H9 (cell line): ENCODE measurements around the gene OR5K4. TPM values are rescaled to one million over a fixed set of nuclear protein-coding genes. Genes with fewer than 3 reads are reported as not detected.
A peak's percentile ranks its signal among the peaks of the same experiment; 100 is the strongest.

Source experiments
- DNase-seq: peaks from one replicate; pipeline ENCODE4 v3.0.0-alpha.2; 2017
- H2AFZ ChIP-seq: one replicate; pipeline ENCODE4 v1.6.1; 2013; ENCODE audit warnings: mild to moderate bottlenecking, low read length, control low read depth, moderate library complexity
- H2AK5ac ChIP-seq: 2 replicates; pipeline ENCODE4 v1.6.1; 2013; ENCODE audit warnings: low read length, control low read depth, mixed read lengths; ENCODE audit not compliant: insufficient read length
- H2BK120ac ChIP-seq: one replicate; pipeline ENCODE4 v1.6.1; 2013; ENCODE audit warnings: low read depth, mild to moderate bottlenecking, low read length, control low read depth, inconsistent platforms; ENCODE audit not compliant: poor library complexity, severe bottlenecking
- H2BK12ac ChIP-seq: 2 replicates; pipeline ENCODE4 v1.6.1; 2013; ENCODE audit warnings: low read length, control low read depth, mixed read lengths, low read depth; ENCODE audit not compliant: insufficient read length
- H2BK15ac ChIP-seq: 2 replicates; pipeline ENCODE4 v1.6.1; 2013; ENCODE audit warnings: low read depth, low read length, control low read depth
- H2BK20ac ChIP-seq: one replicate; pipeline ENCODE4 v1.6.1; 2013; ENCODE audit warnings: low read depth, mild to moderate bottlenecking, low read length, control low read depth, inconsistent platforms; ENCODE audit not compliant: poor library complexity, severe bottlenecking
- H2BK5ac ChIP-seq: 2 replicates; pipeline ENCODE4 v1.6.1; 2013; ENCODE audit warnings: low read length, control low read depth, mixed read lengths; ENCODE audit not compliant: insufficient read length
- H3K14ac ChIP-seq: 2 replicates; pipeline ENCODE4 v1.6.1; 2013; ENCODE audit warnings: low read length, control low read depth; ENCODE audit not compliant: insufficient read depth
- H3K18ac ChIP-seq: 2 replicates; pipeline ENCODE4 v1.6.1; 2013; ENCODE audit warnings: low read depth, mild to moderate bottlenecking, mixed read lengths, low read length, control low read depth; ENCODE audit not compliant: insufficient read length
- H3K23ac ChIP-seq: 2 replicates; pipeline ENCODE4 v1.6.1; 2013; ENCODE audit warnings: low read length, control low read depth, mixed read lengths, low read depth; ENCODE audit not compliant: insufficient read length
- H3K23me2 ChIP-seq: 2 replicates; pipeline ENCODE4 v1.6.1; 2013; ENCODE audit warnings: low read depth, mild to moderate bottlenecking, mixed read lengths, low read length, control low read depth; ENCODE audit not compliant: insufficient read length, poor library complexity, severe bottlenecking
- H3K27ac ChIP-seq: 2 replicates; pipeline ENCODE4 v1.5.1; 2013; ENCODE audit warnings: low read length, control low read depth, mixed read lengths, low read depth; ENCODE audit not compliant: insufficient read length
- H3K27me3 ChIP-seq: 2 replicates; pipeline ENCODE4 v1.6.1; 2013; ENCODE audit warnings: low read length, control low read depth, inconsistent platforms; ENCODE audit not compliant: insufficient read depth
- H3K4ac ChIP-seq: 2 replicates; pipeline ENCODE4 v1.6.1; 2013; ENCODE audit warnings: low read depth, mild to moderate bottlenecking, control low read depth, inconsistent platforms, low read length, moderate library complexity
- H3K4me1 ChIP-seq: 2 replicates; pipeline ENCODE4 v1.6.1; 2013; ENCODE audit warnings: low read length, control low read depth, inconsistent platforms; ENCODE audit not compliant: insufficient read depth
- H3K4me2 ChIP-seq: 2 replicates; pipeline ENCODE4 v1.6.1; 2013; ENCODE audit warnings: low read length, control low read depth, mixed read lengths; ENCODE audit not compliant: insufficient read length, insufficient read depth
- H3K56ac ChIP-seq: 2 replicates; pipeline ENCODE4 v1.6.1; 2013; ENCODE audit warnings: low read depth, mild to moderate bottlenecking, mixed read lengths, low read length, control low read depth; ENCODE audit not compliant: insufficient read length
- H3K79me1 ChIP-seq: 2 replicates; pipeline ENCODE4 v1.6.1; 2013; ENCODE audit warnings: low read depth, mild to moderate bottlenecking, moderate library complexity, low read length, control low read depth, inconsistent platforms; ENCODE audit not compliant: insufficient read depth, poor library complexity, severe bottlenecking
- H3K79me2 ChIP-seq: 2 replicates; pipeline ENCODE4 v1.6.1; 2013; ENCODE audit warnings: low read length, control low read depth, inconsistent platforms; ENCODE audit not compliant: insufficient read depth
- H3K9ac ChIP-seq: 2 replicates; pipeline ENCODE4 v1.6.1; 2013; ENCODE audit warnings: low read length, control low read depth, mixed read lengths; ENCODE audit not compliant: insufficient read length; ENCODE audit errors: extremely low read depth
- H3K9me3 ChIP-seq: one replicate; pipeline ENCODE4 v1.6.1; 2013; ENCODE audit warnings: low read depth, low read length, inconsistent platforms; ENCODE audit not compliant: control insufficient read depth
- H3T11ph ChIP-seq: one replicate; pipeline ENCODE4 v1.6.1; 2013; ENCODE audit warnings: mild to moderate bottlenecking, low read length, control low read depth, inconsistent platforms
- H4K20me1 ChIP-seq: one replicate; pipeline ENCODE4 v1.6.1; 2013; ENCODE audit not compliant: control insufficient read depth, insufficient read length, insufficient read depth
- H4K5ac ChIP-seq: 2 replicates; pipeline ENCODE4 v1.6.1; 2013; ENCODE audit warnings: low read depth, mild to moderate bottlenecking, mixed read lengths, low read length, control low read depth; ENCODE audit not compliant: insufficient read length
- H4K8ac ChIP-seq: replicated peaks from 2 replicates; pipeline ENCODE4 v1.6.1; 2013; ENCODE audit warnings: low read length, control low read depth, mixed read lengths, low read depth; ENCODE audit not compliant: insufficient read length
- H4K91ac ChIP-seq: 2 replicates; pipeline ENCODE4 v1.6.1; 2013; ENCODE audit warnings: low read depth, mild to moderate bottlenecking, moderate library complexity, mixed read lengths, low read length, control low read depth; ENCODE audit not compliant: insufficient read length
- H3K27ac Mint-ChIP-seq, 3 experiments: 2 replicates in 2 of 3; 3 replicates in 1 of 3; pipeline ENCODE4 v1.8.0; 2020 to 2021; ENCODE audit warnings: mixed read lengths in 3 of 3, mild to moderate bottlenecking in 1 of 3, moderate library complexity in 1 of 3
- H3K27me3 Mint-ChIP-seq: 2 replicates; pipeline ENCODE4 v1.8.0; 2021; ENCODE audit warnings: low read depth, mild to moderate bottlenecking, moderate library complexity, mixed read lengths
- H3K36me3 Mint-ChIP-seq, 3 experiments: 2 replicates in 2 of 3; 3 replicates in 1 of 3; pipeline ENCODE4 v1.8.0; 2020 to 2021; ENCODE audit warnings: low read depth in 3 of 3, mixed read lengths in 3 of 3; ENCODE audit not compliant: insufficient read depth in 1 of 3
- H3K4me1 Mint-ChIP-seq, 2 experiments: 2 replicates each; pipeline ENCODE4 v1.8.0; 2020; ENCODE audit warnings: mixed read lengths in 2 of 2
- H3K4me3 Mint-ChIP-seq, 2 experiments: 2 replicates in 1 of 2; 3 replicates in 1 of 2; pipeline ENCODE4 v1.8.0; 2020 to 2021; ENCODE audit warnings: mild to moderate bottlenecking in 2 of 2, mixed read lengths in 2 of 2, moderate library complexity in 1 of 2
- H3K9me3 Mint-ChIP-seq, 2 experiments: 2 replicates in 1 of 2; 3 replicates in 1 of 2; pipeline ENCODE4 v1.8.0; 2020; ENCODE audit warnings: mild to moderate bottlenecking in 2 of 2, mixed read lengths in 2 of 2, moderate library complexity in 1 of 2
- CTCF ChIP-seq: fragments of 200-600 bp; sonication (generic); conservative IDR thresholded peaks from 3 replicates; pipeline ENCODE4 v1.8.0; 2021; ENCODE audit warnings: antibody characterized with exemption, mild to moderate bottlenecking
- total RNA-seq: library from RNA; stranded (reverse); gene quantifications from 2 replicates; pipeline ENCODE4 v1.2.1, GENCODE V29; 2021

The OR5K4 gene
- total RNA-seq, 1 experiment from 2014 or later, result not detected

DNA sequence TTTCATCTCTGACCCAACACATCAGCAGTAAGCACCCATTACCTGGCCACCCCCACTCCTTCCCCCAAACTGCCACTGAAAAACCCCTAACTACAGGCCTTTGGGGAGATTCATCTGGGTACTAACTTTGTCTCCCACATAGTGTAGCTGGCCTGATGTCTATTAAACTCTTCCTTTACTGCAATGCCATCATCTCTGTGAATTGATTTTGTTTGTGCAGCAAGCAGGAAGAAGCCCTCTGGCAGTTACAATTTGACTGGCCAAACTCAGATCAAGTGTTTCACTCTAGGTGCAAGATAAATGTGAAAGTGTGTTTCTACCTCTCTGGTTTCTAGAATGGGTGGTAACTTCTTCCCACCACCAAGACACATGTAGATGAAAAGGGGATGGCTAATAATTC is 26.7 kb upstream of the OR5K4 start:
- no peak for DNase-seq
- Histone ChIP-seq H3T11ph (no peak overlapping the region), H2AFZ (no peak overlapping the region), H4K5ac (no peak overlapping the region), H3K4me1 (peaks cover 9% of the 10 kb centered on the region; the same call in 1 of the 2 replicates), H2BK120ac (no peak overlapping the region), H2BK5ac (no peak overlapping the region), H3K56ac (no peak overlapping the region), H4K8ac (no peak overlapping the region), H3K27me3 (no peaks in the 10 kb centered on the region), H2AK5ac (no peak overlapping the region), H4K20me1 (no peaks in the 10 kb centered on the region), H2BK20ac (no peak overlapping the region), H3K4me2 (peak overlapping the region; percentile 83), H3K79me1 (no peaks in the 10 kb centered on the region), H3K14ac (no peak overlapping the region), H3K9me3 (no peaks in the 10 kb centered on the region), H3K4ac (no peak overlapping the region), H3K79me2 (peaks cover 9% of the 10 kb centered on the region; the same call in 1 of the 2 replicates), H3K27ac (peak overlapping the region; percentile 100), H3K9ac (peak overlapping the region; percentile 12), H3K18ac (peak overlapping the region; percentile 7), H3K23ac (no peak overlapping the region), H3K23me2 (peaks cover 4% of the 10 kb centered on the region), H4K91ac (no peak overlapping the region), H2BK12ac (no peak overlapping the region), H2BK15ac (no peak overlapping the region)
- H3K27ac Mint-ChIP-seq, result peak overlapping the region; percentile 90 to 98 (median 96)
- no peak for TF ChIP-seq CTCF
- peaks cover 0 to 2% (median 0%) of the 10 kb centered on the region in 3 experiments; a peak in 2 of 7 replicates for H3K36me3 Mint-ChIP-seq
- H3K4me3 Mint-ChIP-seq, result peak overlapping the region; percentile 40 to 77; a peak in 4 of 5 replicates
- H3K9me3 Mint-ChIP-seq, result no peaks in the 10 kb centered on the region; a peak in 1 of 5 replicates
- H3K27me3 Mint-ChIP-seq, result no peaks in the 10 kb centered on the region
- H3K4me1 Mint-ChIP-seq, result peaks cover 56% of the 10 kb centered on the region in 2 experiments
